Stimulated activated memory B cell treated with anti-CD40 and anti-IgM and Interleukin-4, amounts not matched to agents 10 μg/mL and 1 μg/mL and 100 μg/mL, for 72 hours (primary cell): ENCODE data around the gene CELSR1.

Source experiments
- ATAC-seq: fragments of 150-1000 bp; cut with Tn5 transposase; 2 replicates; pipeline ENCODE4 v1.10.0; 2021
- H3K27ac Mint-ChIP-seq: one replicate; pipeline ENCODE4 v1.8.0; 2022; ENCODE audit warnings: mild to moderate bottlenecking, mixed read lengths
- H3K27me3 Mint-ChIP-seq: one replicate; pipeline ENCODE4 v1.8.0; 2022; ENCODE audit warnings: mixed read lengths
- H3K36me3 Mint-ChIP-seq: one replicate; pipeline ENCODE4 v1.8.0; 2022; ENCODE audit warnings: mixed read lengths
- H3K4me1 Mint-ChIP-seq: one replicate; pipeline ENCODE4 v1.8.0; 2022; ENCODE audit warnings: mixed read lengths
- H3K4me3 Mint-ChIP-seq: one replicate; pipeline ENCODE4 v1.8.0; 2022; ENCODE audit warnings: mild to moderate bottlenecking, moderate library complexity, mixed read lengths
- H3K9me3 Mint-ChIP-seq: one replicate; pipeline ENCODE4 v1.8.0; 2022; ENCODE audit warnings: mixed read lengths

Gene CELSR1

DNA sequence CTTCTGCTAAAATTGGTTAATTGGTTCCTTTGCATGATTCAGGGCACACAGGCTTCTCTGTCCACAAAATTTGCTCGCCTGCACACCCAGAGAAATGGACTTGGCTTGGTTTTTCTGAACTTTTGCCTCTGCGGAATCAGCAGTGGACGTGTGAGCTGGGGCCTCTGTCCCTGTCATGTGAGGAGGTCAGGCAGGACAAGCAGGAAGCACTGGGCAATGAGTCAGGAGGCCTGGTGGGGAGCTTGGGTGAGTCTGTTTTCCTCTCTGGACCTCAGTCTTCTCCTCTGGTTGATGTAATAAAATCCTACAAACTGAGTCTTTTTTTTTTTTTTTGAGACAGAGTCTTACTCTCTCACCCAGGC, 10.4 kb upstream of the CELSR1 start:
- no peak for ATAC-seq

DNA sequence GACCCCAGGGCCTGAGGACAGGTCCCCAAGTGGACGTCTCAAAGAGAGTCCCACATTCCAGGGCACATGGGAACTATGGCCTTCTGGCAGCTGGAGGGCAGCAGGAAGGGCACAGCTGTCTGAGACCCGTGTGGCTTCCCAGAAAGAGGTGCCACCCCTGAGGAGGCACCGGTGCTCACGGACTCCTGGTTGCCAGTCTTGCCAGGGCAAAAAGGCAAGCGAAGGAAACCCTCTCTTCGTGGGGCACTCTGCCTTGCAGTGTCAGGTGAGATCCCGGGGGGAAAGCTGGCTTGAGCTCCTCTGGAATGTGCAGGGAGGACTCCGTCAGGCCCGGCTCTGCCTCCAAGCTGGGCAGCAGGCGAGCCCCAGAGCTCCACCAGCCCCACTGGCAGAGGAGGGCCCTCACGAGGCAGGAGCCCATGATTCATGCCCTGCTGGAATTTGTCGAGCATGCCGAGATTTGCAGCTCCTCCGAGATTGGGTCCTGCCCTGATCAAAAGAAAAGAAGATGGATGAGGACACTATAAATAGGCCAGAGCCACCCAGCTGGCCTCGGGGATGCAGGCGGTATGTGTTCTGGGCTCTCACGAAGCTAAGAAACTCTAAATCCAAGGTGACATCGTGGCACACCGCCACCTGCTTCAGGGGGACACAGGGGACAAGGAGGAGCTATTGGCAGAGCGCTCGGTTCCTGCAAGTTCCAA, 9.9 kb upstream of the CELSR1 start:
- H3K36me3 Mint-ChIP-seq = no peaks in the 10 kb centered on the region
- H3K9me3 Mint-ChIP-seq = no peaks in the 10 kb centered on the region
- H3K27me3 Mint-ChIP-seq = peaks cover 79% of the 10 kb centered on the region
- no peak for ATAC-seq
- H3K4me3 Mint-ChIP-seq = no peak overlapping the region
- H3K27ac Mint-ChIP-seq = no peak overlapping the region
- peaks cover 15% of the 10 kb centered on the region for H3K4me1 Mint-ChIP-seq

More for the DNA sequence above, 10.4 kb upstream of the CELSR1 start:
- no peaks in the 10 kb centered on the region for H3K36me3 Mint-ChIP-seq
- peaks cover 15% of the 10 kb centered on the region for H3K4me1 Mint-ChIP-seq
- no peak overlapping the region for H3K27ac Mint-ChIP-seq
- no peak overlapping the region for H3K4me3 Mint-ChIP-seq
- no peaks in the 10 kb centered on the region for H3K9me3 Mint-ChIP-seq
- H3K27me3 Mint-ChIP-seq = peaks cover 76% of the 10 kb centered on the region

DNA sequence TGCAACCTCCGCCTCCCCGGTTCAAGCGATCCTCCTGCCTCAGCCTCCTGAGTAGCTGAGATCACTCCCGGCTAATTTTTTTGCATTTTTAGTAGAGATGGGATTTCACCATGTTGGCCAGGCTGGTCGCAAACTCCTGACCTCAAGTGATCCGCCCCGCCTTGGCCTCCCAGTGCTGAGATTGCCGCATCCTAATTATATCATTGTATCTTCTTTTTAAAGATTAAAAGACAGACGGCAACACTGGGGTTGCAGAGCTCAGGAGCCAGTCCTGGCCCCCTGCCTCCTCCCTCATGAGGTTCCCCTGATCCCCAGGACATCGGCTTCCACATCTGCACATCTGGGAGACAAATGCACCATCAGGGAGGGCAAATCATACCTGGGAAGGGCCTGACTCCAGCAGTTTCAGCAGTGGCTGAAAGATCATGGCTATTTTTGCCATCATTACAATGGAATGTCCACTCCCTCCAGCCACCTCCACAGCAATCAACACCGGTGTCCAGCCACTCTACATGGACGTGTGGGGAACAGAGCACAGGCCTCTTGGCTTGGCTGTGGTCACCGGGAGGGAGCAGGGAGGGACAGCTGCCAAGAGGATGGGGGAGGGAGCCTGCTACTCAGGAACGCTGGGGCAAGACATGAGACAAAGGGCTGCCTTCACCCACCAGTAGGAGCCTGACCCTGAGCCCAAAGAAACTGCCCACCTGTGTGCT, 9.2 kb upstream of the CELSR1 start:
- no peak for ATAC-seq
- no peaks in the 10 kb centered on the region for H3K9me3 Mint-ChIP-seq

DNA sequence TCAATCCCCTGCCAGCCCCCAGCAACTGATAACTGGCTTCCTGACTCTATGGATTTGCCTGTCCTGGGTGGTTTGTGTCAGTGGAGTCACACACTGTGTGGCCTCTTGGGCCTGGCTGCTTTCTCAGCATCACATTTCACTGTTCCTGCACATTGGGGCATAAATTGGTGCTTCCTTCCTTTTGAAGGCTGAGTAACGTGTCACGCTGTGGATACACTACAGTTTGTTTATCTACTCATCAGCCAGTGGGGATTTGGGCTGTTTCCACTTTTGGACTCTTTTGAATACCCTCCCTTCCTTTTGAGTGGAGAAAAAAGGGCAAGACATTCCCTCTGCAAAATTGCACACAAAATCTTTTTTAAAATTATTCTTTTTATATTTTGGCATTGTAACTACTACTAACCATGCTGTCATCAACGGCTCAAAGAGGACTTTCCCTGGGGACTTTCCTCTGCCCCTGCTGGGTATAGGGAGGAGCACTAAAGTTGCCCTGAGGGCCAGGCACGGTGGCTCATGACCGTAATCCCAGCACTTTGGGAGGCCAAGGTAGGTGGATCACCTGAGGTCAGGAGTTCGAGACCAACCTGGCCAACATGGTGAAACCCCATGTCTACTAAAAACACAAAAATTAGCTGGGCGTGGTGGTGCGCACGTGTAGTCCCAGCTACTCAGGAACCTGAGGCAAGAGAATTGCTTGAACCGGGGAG, 7.8 kb upstream of the CELSR1 start:
- no peaks in the 10 kb centered on the region for H3K9me3 Mint-ChIP-seq
- no peaks in the 10 kb centered on the region for H3K36me3 Mint-ChIP-seq
- no peak overlapping the region for H3K27ac Mint-ChIP-seq
- peaks cover 15% of the 10 kb centered on the region for H3K4me1 Mint-ChIP-seq
- H3K27me3 Mint-ChIP-seq = peaks cover 63% of the 10 kb centered on the region
- peak; percentile 38 for ATAC-seq
- no peak overlapping the region for H3K4me3 Mint-ChIP-seq

More for the DNA sequence above, 9.2 kb upstream of the CELSR1 start:
- H3K4me1 Mint-ChIP-seq = peaks cover 15% of the 10 kb centered on the region
- H3K27ac Mint-ChIP-seq = no peak overlapping the region
- no peaks in the 10 kb centered on the region for H3K36me3 Mint-ChIP-seq
- no peak overlapping the region for H3K4me3 Mint-ChIP-seq
- peaks cover 75% of the 10 kb centered on the region for H3K27me3 Mint-ChIP-seq

DNA sequence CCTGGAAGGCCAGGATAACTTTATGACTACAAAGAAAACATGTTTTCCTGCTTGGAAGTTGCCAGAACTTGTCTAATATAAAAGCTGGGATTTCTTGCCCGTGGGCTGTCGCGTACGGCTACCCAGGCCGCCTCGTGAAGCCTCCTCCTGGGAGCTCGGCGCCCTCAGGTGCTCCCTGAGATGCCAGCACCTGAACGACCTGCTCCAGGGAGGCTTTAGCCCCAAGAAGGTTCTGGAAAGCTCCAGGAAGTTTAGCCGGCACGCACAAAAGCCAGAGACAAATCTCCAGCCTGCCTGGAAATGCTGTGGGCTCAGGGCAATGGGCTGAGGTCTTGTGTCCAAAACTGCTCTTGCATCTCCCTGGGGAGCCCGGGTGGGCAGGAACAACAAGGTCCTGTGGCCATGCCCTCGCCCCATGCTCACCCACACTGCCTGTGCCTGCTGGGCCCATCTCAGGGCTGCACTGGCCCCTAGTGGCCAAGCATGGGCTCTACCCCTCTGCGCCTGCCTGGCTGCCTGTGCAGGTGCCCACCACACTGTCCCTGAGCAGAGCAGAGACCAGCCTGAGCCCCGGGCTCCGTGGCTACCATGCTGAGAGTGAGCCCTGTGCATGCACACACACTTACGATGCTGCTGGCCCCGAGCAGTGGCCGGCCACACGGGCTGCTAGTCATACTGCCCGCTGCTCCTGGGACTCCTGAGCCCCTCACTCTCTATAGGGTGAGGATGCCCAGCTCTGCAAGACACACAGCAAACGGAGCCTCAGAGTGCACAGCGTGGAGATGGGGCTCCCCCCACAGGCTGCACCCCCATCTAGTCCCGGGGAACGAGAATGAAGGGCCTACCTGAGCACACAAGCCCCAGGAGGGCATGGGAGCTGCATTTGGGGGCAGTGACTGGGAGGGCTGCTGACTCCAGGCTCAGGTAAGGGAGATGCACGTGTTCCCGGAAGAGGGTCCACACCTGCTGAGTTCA, 4.9 kb upstream of the CELSR1 start:
- peaks cover 28% of the 10 kb centered on the region for H3K4me1 Mint-ChIP-seq
- no peaks in the 10 kb centered on the region for H3K36me3 Mint-ChIP-seq
- H3K27ac Mint-ChIP-seq = no peak overlapping the region
- H3K9me3 Mint-ChIP-seq = no peaks in the 10 kb centered on the region
- H3K27me3 Mint-ChIP-seq = peaks cover 54% of the 10 kb centered on the region
- peak; percentile 95 for ATAC-seq
- no peak overlapping the region for H3K4me3 Mint-ChIP-seq

DNA sequence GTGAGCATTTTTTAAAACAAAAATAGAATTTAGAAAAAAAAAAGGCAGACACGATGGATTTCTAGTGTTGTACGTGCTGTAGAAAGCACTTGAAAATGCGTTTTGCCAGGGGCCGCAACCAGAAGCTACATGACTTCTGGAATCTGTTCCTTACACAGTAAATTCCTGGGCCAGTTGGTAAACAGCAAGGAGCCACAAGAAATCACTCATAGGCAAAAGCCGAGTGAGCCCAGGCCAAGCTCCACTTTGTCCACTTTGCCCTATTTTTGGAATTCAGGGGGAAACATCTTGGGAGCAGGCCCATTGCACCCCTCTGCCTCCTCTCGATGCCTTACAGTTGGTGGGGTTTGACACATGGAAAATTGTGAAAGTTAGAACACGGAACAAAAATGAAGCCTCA, 4.1 kb upstream of the CELSR1 start:
- H3K27me3 Mint-ChIP-seq = peaks cover 47% of the 10 kb centered on the region
- ATAC-seq = no peak
- H3K4me3 Mint-ChIP-seq = no peak overlapping the region
- peaks cover 28% of the 10 kb centered on the region for H3K4me1 Mint-ChIP-seq
- H3K9me3 Mint-ChIP-seq = no peaks in the 10 kb centered on the region
- H3K36me3 Mint-ChIP-seq = no peaks in the 10 kb centered on the region
- H3K27ac Mint-ChIP-seq = no peak overlapping the region

DNA sequence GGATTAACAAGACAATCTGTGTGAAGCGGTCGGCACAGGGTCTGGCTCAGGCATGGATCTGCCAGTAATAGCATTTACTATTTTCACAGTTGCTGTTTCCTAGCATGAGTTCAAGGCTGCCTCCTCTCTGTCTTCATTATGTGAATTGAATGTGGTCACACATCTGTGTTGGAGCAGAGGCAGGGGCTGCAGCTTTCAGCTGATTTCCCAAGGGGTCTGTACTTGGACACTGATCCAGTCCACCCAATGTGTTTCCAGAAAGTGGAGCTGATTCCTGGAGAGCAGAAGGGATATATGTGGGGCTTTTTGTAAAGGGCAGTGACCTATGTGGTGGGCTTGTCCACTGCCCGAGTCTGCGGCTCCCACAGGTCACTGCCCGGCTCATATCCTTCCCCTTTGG, 3.5 kb upstream of the CELSR1 start:
- ATAC-seq = no peak
- H3K4me1 Mint-ChIP-seq = peaks cover 26% of the 10 kb centered on the region
- no peak overlapping the region for H3K4me3 Mint-ChIP-seq
- peaks cover 43% of the 10 kb centered on the region for H3K27me3 Mint-ChIP-seq
- H3K36me3 Mint-ChIP-seq = no peaks in the 10 kb centered on the region
- no peaks in the 10 kb centered on the region for H3K9me3 Mint-ChIP-seq
- no peak overlapping the region for H3K27ac Mint-ChIP-seq

DNA sequence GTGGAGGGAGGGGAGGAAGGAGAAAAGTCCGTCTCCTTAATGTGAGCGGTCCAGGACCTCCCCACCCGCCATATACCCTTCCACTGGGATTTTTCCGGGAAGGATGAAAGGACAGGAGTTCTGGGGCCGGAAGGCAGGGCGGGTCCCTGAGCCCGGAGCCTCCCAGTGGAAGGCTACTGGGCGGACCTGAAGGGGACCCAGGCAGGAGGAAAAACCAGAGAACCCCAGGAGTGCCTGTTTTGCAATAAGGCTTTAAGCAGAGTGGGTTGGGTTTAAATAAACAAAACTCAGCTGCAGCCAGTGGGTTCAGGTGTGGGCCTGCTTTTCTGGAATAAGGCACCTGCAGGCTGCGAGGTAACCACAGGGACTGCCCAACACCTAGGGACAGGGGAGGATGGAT, 1.7 kb upstream of the CELSR1 start:
- H3K27ac Mint-ChIP-seq = no peak overlapping the region
- no peaks in the 10 kb centered on the region for H3K9me3 Mint-ChIP-seq
- no peak for ATAC-seq
- peaks cover 55% of the 10 kb centered on the region for H3K27me3 Mint-ChIP-seq
- peaks cover 14% of the 10 kb centered on the region for H3K4me1 Mint-ChIP-seq
- no peaks in the 10 kb centered on the region for H3K36me3 Mint-ChIP-seq
- H3K4me3 Mint-ChIP-seq = peak overlapping the region; percentile 65

DNA sequence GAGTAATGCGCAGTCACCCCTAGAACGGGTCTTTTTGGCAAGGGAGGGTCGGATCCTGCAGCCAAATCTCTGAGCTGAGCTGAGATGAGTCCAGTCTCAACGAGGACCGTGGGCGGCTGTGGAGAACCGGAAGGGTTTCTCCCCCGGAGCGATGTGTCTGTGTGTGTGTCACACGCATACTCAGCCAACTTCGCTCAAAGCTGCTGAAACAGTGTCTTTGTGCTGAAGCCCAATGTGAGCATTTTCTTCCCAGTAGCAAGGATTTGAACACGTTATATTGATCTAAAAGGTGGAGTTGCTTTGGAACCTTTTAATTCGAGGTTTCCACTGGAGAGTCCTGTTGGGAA, 1.4 kb upstream of the CELSR1 start:
- Mint-ChIP-seq H3K4me1 (peaks cover 14% of the 10 kb centered on the region), H3K27me3 (peaks cover 55% of the 10 kb centered on the region), H3K27ac (no peak overlapping the region), H3K9me3 (no peaks in the 10 kb centered on the region), H3K4me3 (peak overlapping the region; percentile 65), H3K36me3 (no peaks in the 10 kb centered on the region)
- no peak for ATAC-seq

DNA sequence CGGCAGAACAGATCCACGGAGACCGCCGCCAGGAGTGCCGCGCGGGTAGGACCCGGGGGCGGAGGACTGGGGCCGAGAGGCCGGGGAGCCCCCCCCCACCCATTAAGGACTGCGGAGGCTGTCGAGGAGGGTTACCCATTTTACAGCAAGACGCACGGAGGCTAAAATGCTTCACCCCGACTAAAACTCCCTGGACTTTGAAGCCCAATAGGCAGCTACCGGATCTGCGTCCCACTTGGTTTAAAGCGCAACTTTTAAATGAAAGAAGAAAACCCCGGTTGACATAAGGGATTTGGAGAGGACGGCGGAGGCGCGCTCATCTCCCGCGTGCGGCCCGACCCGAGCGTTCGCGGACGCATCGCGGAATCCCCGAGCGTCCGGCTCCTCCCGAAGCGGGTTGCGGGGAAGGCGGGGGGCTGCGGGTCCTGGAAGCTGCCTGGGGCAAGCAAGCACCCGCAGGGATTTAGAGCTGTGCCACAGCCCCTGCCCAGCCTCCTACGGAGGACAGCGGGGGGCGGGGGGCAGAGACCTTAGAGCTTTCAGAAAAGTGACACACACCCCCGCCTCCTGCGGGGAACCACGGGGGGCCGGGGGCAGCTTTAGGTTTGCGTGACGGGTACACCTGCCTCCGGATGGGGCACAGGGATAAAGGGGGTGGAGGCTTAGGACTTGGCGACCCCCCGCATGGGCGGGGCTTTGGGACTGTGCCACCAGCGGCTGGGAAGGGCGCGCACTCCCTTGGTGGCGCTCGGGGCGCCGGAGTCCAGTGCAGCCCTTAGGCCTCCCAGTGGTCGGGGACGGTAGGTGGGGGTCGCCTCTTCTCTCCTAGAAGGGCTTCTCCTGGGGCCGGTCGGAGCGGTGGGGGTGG, 760 bp upstream of the CELSR1 start:
- no peak for ATAC-seq

DNA sequence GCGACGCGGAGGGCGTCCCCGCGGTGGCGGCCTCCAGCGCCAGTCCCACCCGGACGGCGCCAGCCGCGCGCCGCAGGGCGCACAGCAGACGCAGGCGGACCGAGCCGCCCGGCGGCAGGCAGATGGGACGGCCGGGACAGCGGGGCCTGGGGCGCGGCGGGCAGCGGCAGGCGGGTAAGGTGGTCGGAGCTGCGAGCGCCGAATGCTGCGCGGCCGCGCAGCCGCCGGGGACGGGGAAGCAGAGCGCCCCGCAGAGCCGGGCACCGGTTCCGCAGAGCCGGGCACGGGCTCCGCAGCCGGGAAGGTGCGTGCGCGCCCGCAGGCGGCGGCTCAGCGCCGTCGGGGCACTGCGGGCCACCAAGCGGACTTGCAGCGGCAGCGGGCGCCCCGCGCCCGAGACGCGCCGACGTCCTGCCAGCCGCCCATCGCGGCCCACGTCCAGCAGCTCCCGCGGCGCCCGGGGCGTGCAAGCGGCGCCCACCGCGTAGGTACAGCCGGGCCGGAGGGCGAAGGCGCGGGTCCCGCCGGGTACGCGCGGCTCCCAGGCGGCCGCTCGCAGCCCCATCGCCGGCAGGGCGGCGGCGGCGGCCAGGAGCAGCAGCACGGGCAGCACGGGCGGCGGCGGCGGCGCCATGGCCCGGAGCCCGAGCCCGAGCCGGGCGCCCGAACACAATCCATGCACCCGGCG, 739 bp downstream of the CELSR1 start:
- ATAC-seq = no peak
- no peaks in the 10 kb centered on the region for H3K36me3 Mint-ChIP-seq
- H3K4me3 Mint-ChIP-seq = no peak overlapping the region
- no peaks in the 10 kb centered on the region for H3K9me3 Mint-ChIP-seq
- H3K27me3 Mint-ChIP-seq = peaks cover 37% of the 10 kb centered on the region
- peaks cover 19% of the 10 kb centered on the region for H3K4me1 Mint-ChIP-seq
- H3K27ac Mint-ChIP-seq = no peak overlapping the region

More for the DNA sequence above, 760 bp upstream of the CELSR1 start:
- no peaks in the 10 kb centered on the region for H3K36me3 Mint-ChIP-seq
- H3K4me3 Mint-ChIP-seq = peak overlapping the region; percentile 65
- peaks cover 49% of the 10 kb centered on the region for H3K27me3 Mint-ChIP-seq
- H3K4me1 Mint-ChIP-seq = peaks cover 14% of the 10 kb centered on the region
- H3K27ac Mint-ChIP-seq = no peak overlapping the region
- no peaks in the 10 kb centered on the region for H3K9me3 Mint-ChIP-seq

DNA sequence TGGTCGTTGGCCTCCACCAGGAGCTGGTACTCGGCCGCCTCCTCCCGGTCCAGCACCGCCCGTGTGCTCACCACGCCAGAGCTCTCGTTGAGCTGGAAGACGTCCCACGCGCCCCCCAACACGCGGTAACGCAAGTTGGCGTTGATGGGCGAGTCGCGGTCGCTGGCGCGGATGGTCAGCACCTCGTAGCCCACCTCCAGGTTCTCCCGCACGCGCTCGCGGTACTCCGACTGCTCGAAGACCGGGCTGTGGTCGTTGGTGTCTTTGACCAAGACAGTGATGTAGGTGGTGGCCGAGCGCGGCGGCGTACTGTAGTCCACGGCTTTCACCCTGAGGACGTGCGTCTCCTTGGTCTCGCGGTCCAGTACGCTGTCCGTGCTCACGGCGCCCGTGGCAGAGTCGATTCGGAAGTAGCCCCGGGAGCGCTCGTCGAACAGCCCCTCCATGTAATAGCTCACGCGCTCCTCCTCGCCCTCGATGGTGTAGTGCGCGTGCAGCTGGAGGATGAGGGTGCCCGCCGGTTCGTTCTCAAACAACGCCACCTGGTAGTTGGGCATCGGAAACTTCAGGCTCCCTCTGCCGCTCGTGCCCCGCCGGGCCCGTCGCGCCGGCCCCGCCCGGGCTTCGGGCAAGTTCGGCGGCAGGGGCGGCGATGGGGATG, 1.4 kb downstream of the CELSR1 start:
- peaks cover 37% of the 10 kb centered on the region for H3K27me3 Mint-ChIP-seq
- H3K4me3 Mint-ChIP-seq = no peak overlapping the region
- ATAC-seq = no peak
- H3K4me1 Mint-ChIP-seq = peaks cover 19% of the 10 kb centered on the region
- no peaks in the 10 kb centered on the region for H3K36me3 Mint-ChIP-seq
- H3K9me3 Mint-ChIP-seq = no peaks in the 10 kb centered on the region
- H3K27ac Mint-ChIP-seq = no peak overlapping the region

DNA sequence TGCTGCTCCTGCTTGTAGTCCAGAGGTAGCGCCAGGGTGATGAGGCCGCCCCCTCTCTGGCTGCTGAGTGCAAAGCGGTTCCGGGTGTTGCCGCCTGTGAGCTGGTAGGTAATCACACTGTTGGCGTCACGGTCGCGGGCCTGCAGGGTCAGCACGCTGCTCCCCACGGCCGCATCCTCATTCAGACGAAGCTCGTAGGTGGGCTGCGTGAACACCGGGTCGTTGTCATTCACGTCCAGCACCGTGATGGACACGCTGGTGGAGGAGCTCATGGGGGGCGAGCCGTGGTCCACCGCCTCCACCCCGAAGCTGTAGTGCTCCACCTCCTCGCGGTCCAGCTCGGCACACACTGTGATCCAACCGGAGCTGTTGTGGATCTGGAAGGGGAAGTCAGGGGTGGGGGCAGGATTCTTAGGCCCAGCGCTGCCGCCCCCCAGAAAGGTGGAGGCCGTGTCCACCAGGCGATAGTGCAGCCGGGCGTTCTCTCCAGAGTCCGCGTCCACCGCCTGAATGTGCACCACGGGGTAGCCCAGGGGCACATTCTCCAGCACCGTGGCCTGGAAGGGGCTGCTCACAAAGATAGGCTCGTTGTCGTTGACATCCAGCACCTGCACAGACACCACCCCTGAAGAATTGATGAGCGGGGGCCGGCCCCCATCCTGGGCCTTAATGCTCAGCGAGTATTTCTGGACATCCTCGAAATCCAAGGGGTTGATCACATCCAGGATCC, 2.4 kb downstream of the CELSR1 start:
- no peak for ATAC-seq
- Mint-ChIP-seq H3K36me3 (no peaks in the 10 kb centered on the region), H3K27me3 (peaks cover 37% of the 10 kb centered on the region), H3K4me3 (no peak overlapping the region), H3K27ac (no peak overlapping the region), H3K4me1 (peaks cover 19% of the 10 kb centered on the region), H3K9me3 (no peaks in the 10 kb centered on the region)
